Measurements from ENCODE around the gene ANKS1B.

DNA sequence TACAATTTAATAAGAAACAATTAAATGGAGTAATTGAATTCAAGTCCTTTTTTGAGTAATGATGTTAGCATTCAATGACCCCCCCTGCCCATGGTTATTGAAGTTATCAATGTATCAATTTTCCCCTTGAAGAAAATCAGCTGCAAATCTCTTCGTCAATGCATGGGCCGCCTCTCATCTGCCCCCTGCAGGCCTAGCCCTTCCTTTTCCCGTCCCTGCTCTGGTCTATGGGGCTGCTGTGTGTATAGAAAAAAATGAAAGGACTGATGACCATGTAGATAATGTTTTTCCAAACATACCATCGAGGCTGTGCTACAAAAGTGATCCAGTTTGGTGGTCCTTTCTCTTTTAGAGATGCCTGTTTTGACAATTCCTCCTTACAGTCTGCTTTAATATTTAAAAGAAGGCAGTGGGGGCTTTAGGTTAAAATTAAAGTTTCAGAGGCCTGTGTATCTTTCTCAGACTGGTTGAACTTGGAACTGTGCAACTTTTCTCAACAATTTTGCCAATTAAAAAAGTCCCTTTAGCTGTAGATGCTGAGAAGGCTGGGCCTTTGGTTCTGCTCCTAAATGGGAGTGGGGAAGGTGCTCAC is 1241.3 kb downstream of the ANKS1B start:
- TF ChIP-seq, protein P1, sequence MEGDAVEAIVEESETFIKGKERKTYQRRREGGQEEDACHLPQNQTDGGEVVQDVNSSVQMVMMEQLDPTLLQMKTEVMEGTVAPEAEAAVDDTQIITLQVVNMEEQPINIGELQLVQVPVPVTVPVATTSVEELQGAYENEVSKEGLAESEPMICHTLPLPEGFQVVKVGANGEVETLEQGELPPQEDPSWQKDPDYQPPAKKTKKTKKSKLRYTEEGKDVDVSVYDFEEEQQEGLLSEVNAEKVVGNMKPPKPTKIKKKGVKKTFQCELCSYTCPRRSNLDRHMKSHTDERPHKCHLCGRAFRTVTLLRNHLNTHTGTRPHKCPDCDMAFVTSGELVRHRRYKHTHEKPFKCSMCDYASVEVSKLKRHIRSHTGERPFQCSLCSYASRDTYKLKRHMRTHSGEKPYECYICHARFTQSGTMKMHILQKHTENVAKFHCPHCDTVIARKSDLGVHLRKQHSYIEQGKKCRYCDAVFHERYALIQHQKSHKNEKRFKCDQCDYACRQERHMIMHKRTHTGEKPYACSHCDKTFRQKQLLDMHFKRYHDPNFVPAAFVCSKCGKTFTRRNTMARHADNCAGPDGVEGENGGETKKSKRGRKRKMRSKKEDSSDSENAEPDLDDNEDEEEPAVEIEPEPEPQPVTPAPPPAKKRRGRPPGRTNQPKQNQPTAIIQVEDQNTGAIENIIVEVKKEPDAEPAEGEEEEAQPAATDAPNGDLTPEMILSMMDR (IDR thresholded peaks at IDR 0.05), result peak in 4 of 12 donors; percentile 9 to 34 (median 28)
- no peak for TF ChIP-seq POLR2A (IDR thresholded peaks at IDR 0.05)
